GM10847 (cell line): ENCODE results near the gene ZRANB1.

Experiments
- POLR2A ChIP-seq: IDR thresholded peaks from 2 replicates; pipeline ENCODE4 v1.6.1; 2011; ENCODE audit not compliant: insufficient read length; ENCODE audit errors: extremely low read depth

Gene ZRANB1

DNA sequence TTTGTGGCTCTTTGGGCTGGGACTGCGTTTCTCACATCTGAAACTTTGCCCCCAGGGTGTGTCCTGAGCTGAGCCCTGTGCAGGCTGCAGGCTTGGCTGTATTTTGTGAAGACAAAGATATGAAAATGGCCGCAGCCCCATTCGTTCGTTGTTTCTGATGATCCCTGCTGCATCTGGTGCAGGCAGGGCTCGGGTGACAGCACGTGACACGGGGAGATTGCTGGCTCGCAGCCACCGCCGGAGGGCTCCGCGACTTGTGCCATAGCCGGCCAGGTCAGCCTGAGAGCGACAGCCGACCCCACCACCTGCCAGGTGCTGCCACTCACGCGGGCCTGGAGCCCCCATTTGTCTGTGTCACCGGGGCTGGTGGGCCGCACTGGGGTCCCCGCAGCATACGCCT, 81.3 kb downstream of the ZRANB1 start:
- TF ChIP-seq POLR2A, result no peak

DNA sequence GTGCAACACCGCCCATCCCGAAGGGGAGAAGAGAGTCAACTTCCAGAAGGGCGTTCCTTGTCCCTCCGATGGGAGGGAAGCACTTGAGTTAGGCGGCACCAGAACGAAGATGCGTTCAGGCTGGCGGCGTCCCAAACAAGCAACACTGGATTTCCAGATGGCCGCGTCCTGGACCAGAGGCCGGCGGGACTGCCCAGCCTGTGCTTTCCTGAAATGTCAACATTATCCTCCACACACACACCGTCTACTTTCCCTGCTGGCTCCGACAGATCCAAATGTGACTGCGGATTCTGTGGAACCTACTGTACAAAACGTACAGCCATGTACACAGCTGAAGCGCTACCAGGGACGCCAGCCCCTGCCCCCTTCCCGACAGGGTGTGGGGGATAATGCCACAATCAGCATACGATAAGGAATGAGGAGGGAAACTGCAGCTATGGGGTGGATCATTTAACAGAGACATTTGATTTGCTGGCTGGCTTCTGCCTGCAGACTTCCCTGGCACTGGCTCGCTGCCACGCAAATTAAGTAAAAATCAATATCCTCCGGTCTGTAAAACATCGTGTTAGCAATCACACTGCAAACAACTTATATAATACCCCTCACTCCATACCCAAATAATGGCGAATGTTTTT, 82.1 kb downstream of the ZRANB1 start:
- TF ChIP-seq POLR2A, result no peak

DNA sequence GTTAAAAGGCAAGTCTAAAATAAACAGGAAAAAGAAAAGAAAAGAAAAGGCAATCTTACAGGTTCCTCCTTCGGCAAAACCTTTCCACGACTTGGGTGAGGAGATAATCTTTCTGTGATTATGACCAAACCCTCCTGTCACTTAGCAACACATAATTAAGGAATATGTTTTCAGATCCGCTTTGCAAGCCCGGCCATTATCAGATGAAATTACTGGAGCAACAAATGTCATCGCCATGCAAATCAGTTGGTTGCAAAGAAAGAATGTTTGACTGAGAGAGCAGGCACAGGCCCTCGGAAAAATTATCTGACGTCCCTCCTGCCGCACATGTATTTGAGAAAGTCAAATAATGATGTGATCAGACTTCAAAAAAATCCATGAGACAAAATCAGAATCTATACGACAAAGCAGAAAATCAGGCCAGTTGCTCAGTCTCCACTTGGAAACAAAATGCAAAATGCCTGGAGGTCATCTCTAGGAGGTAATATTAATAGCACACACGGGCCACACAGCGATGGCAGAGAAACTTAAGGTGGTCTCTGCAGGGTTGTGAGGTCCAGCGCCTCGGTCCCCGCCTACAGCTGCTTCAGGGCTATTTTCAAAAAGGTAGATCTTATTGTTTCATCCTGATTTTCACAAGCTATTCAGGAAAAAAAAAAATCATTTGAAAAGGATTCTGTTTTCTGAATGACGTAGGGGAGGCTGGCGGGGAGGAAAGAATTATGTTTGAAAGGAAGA, 82.7 kb downstream of the ZRANB1 start:
- no peak for TF ChIP-seq POLR2A

DNA sequence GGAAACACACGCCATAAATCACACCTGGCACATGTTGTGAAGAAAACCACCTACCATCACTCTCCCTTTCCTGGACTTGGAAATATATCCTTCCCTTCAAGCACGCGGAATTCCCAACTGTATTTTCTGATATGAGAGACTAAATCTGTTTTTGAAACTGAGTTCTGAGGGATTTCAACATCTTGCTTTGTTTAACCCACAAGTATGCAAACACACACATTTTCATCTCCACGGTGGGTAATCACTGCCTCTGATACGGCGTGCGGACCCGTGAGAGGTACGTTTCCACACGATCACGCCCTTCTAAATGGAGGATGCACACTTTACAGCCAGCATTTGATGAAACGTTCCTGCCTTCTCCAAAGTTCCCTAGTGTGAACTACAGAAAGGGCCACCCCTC, 83.4 kb downstream of the ZRANB1 start:
- TF ChIP-seq POLR2A, result no peak

DNA sequence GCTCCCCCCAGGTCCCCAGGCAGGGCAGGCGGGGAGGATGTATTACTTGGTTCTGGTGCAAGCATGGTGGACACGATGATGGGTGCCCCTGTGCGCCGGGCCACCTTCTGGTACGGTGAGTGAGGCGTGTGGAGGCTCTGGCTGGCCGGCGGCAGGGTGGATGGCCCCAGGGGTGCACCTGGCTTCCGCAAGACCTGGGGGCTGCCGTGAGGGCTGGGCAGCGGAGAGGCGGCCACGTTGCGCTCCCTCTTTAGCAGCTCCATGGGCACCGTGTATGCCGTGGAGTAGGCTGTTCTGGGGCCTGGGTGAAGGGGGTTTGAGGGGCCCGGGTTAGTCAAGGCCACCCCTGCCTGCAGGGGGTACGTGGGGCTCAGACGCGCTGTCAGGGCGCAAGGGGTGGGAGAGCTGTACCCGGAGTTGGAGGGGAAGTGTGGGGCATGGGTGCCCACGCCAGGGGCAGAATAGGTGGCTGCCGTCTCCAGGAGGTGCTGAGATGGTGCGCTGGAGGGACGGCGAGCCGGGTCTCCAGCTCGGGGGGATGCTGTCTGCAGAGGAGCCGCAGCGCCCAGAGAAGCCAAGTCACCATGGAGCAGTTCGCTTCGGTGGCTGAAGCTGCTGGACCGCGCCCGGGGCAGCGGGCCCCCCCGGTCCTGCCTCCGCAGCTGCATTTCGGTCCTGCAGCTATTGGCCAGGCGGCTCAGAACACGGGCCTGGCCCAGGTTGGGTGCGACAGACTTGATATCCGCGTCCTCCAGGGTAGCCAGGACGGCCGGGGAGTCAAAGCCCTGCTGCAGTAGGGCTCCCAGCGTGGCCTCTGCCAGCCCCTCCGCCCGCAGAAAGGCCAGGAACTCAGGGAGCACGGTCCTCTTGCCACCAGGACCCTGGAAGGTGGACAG, 84.4 kb downstream of the ZRANB1 start:
- no peak for TF ChIP-seq POLR2A

DNA sequence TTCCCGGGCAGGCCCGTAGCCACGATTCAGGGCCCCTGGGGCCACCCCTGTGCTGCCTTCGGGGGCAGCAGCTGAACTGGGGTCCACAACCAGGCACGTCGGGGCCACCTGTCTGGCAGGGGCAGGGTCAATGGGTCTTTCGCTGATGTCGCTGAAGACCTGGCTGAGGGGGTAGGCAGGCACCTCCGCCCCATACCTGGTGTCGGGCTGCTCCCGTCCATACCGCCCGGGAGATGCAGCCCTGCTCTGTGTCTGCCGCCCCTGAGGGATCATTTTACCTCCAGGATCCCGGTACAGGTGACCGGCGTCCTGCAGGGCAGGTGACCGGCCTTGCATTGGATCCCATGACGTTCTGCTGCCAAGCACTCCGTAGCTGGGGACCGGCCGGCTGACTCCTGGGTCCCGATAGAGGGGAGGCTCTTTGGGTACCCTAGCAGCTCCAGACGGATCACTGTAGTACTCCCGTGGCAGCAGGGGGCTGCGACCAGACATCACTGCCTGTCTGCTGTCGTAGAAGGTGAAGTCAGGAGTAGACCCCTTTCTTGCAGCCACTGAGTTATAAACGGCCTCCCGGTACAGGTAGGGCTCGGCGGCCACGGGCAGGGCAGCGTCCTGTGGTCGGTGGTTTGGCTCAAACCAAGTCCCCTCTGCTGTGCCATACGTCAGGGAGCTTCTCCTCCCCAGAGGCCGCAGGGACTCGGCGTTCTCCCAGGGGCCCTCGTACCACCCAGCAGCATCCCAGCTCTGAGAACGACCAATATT, 85.2 kb downstream of the ZRANB1 start:
- TF ChIP-seq POLR2A, result no peak

DNA sequence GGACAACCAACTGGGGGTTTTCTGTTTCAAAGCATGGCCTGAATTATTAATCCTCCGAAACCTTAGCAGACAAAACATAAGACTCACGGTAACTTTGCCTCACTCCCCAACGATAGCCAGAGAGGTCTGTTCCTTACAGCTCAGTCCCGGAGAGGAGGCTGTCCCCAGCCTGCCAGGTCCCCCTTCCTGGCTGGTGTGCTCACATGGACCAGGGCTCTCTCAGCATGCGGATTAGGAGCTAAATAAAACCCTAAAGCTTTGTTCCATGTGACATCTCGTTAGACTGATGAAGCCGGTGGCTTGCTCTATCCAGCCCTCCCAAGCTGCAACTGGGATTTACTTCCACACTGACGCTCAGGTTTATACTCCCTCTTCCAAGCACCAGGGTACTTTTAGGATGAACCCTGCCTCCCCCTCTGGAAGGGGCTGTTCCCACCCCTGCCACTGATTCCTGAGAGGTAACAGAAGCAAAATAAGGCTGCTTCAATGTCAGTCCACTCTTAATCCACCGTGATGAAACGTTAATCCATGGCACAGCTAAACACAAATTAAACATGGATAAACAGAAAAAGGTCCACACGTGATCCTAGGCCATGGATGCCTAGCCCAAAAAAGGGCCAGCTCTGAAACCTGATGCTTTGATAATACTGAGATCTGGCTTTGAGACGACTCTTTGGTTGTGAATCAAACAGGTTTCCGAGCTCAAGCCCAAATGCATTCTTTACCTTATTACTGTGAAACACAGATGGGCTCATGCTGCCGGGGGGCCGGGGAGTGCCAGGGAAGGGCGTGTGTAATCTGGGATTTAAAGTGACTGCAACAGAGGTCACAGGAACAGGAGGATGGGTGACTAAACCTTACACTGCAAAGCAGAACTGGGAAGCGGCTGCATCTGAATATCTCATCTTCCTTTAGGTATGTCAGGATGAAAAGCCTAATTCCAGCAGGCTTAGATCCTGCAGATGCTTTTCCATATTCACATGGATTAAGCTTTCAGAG, 86.2 kb downstream of the ZRANB1 start:
- no peak for TF ChIP-seq POLR2A

DNA sequence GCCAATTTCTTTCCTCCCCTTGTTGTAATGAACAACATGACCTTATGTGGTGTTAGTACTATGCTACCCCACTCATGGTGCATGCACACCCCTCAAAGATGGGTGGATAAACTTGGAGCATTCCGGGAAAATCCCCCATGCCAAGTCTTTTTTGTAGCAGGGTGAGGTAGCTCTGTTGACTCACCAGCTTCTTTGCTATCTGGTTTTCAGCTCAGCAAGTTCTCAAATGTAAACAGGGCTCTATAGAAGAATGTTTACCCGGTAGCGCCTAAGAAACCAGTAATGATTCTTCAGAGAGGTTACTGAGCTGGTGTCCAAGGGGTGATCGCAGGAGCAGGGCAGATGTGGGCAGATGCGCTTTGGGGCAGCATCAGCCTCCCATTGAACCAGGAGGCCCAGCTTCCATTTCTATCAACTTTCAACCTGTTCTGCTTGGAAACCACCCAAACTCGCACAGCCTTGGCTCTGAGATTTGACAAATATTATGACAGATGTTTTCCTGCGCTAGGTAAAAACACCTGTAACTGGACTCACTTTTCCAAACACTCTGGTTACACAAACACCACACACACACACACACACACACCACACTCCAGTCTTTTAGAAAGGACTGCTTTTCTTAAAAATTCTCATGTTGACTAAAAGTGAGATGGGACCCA, 87.8 kb downstream of the ZRANB1 start:
- no peak for TF ChIP-seq POLR2A

DNA sequence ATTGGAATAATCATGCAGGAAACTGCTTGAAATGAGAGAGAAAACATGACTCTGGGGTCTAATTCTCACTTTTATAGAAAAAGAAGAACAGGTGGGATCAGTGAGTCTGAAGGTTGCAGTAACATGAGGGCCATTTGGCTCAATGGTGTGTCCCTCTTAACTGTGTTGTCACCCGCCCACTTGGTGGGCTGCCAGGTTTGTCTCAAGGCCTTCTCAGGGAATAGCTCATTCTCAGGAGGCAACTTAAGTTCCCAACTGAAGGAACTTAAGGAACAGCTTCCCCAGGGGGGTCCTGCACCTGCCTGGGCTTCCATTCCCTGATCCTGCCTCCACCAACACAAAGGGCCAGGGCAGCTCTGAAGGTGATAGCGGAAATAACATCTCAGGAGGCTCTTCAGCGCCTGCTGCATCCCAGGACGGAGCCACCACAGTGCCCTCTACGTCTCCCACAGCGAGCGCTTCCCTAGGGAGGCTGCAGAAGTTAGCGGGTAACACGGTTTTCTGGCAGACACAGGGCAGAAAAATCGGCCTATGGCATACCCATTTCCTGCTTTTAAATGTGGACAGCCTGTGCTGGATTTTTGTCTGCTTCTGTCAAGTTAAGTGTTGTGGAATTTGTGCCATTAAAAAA, 88.8 kb downstream of the ZRANB1 start:
- no peak for TF ChIP-seq POLR2A

DNA sequence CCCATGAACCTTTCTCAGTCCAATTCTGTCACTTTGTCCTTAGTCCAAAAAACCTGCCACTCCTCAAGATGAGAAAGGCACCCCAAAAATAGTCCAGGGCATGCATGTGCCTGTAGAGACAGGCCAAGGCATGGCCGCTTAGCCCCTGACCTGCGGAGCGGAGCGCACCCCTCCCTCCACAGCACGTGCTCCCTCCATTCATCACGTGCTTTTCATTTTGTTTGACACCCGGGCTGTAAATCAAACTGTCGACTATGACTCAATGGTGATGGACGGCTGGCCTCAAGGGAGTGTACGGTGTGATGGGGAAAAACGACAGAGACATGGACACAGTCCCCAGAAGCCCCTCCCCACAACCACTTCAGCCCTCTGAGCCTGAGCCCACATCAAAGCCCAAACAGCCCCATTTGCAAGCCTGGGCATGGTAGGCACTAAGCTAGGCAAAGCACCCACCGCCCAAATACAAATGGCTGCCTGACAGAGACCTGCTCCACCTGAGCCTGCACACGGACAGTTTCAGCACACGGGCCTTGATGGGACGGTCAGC, 90.6 kb downstream of the ZRANB1 start:
- no peak for TF ChIP-seq POLR2A

DNA sequence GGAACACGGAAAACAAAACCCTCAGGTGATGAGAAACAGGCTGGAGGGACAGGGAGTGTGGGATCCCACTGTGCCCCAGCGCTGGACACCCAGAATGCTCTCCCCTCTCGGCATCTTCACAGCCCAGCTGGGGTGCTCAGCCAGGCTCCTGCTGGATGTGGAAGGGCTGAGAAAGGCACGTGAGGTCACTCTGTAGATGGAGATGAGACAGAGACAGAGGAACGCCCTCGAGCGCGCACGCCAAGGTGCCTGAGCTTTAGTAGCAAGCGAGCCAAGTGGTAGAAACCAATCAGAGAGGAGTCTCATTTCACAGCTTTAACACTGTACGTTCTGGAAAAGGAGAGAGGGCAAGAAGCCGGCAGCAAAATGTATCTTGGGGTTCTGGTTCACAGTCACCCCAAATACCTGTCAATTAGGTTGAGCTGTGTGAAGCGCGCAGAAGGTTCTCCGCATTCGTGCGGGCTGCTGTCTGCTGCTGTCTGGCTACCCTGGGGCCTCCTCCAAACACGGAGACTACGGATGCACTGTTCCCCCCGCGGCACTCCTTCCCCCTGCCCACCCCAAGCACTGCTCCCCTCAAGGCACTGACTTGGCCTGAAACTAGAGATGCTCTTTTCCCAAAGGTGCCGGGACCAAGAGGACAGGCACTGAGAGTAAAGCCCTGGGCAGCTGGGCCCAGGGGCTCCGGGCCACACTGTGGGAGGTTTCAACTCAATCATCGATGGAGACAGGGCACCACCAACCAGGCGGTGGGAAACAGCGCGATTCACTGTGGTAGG, 91.4 kb downstream of the ZRANB1 start:
- no peak for TF ChIP-seq POLR2A

DNA sequence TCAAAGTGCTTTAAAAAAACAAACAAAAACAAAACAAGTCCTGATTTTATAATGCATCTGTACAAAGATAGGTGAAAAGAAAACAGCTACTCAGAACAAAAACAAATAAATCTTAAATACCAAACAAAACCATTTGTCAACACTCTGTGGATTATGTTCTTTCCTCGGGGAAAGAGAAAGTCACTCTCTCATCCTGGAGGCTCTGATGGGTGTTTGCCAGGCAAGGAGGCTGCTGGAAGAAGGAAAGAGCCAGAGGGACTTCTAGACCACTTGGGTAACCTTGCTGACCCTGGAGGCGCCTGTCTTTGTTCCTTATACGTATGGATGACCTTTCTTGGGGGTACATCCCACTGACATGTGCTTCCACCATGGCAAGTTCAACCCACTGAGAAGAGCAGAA, 92.8 kb downstream of the ZRANB1 start:
- no peak for TF ChIP-seq POLR2A
